Muscle layer of colon (tissue), 2 donors: ENCODE measurements around the gene DNAJA4.

ENCODE experiments used
- H3K27ac ChIP-seq: one replicate; pipeline ENCODE4 v1.7.0; 2013; ENCODE audit warnings: low read depth, mild to moderate bottlenecking, low read length, moderate library complexity
- H3K27me3 ChIP-seq, 2 donors: one replicate each; pipeline ENCODE4 v1.7.0; 2013; ENCODE audit warnings: low read length in 2 of 2, mild to moderate bottlenecking in 2 of 2; ENCODE audit not compliant: insufficient read depth in 2 of 2, control insufficient read depth in 1 of 2
- H3K36me3 ChIP-seq: one replicate; pipeline ENCODE4 v1.7.0; 2013; ENCODE audit warnings: mild to moderate bottlenecking, low read length; ENCODE audit not compliant: insufficient read depth
- H3K4me1 ChIP-seq: one replicate; pipeline ENCODE4 v1.7.0; 2013; ENCODE audit warnings: mild to moderate bottlenecking, low read length; ENCODE audit not compliant: insufficient read depth
- H3K4me3 ChIP-seq, 2 donors: one replicate each; pipeline ENCODE4 v1.7.0; 2013; ENCODE audit warnings: low read length in 2 of 2, low read depth in 1 of 2, mild to moderate bottlenecking in 1 of 2, moderate library complexity in 1 of 2
- H3K9ac ChIP-seq: one replicate; pipeline ENCODE4 v1.7.0; 2013; ENCODE audit warnings: low read length
- H3K9me3 ChIP-seq: one replicate; pipeline ENCODE4 v1.7.0; 2013; ENCODE audit warnings: mild to moderate bottlenecking, low read length
- donor health status: abdominal sarcoma.
- donor health status: Adenocarcinoma of cecum.

Gene DNAJA4

GRCh38 chr15:78319588-78319987 lies 55.2 kb downstream of the DNAJA4 start:
- no peak overlapping the region for H3K4me3 ChIP-seq
- H3K27ac ChIP-seq: no peak overlapping the region
- no peaks in the 10 kb centered on the region for H3K36me3 ChIP-seq
- H3K27me3 ChIP-seq: no peaks in the 10 kb centered on the region
- H3K9ac ChIP-seq: no peak overlapping the region
- no peaks in the 10 kb centered on the region for H3K9me3 ChIP-seq
- no peaks in the 10 kb centered on the region for H3K4me1 ChIP-seq

GRCh38 chr15:78320183-78320582 lies 55.8 kb downstream of the DNAJA4 start:
- Histone ChIP-seq H3K9ac (no peak overlapping the region), H3K4me1 (peaks cover 2% of the 10 kb centered on the region), H3K4me3 (no peak overlapping the region), H3K9me3 (no peaks in the 10 kb centered on the region), H3K27ac (no peak overlapping the region), H3K36me3 (no peaks in the 10 kb centered on the region), H3K27me3 (no peaks in the 10 kb centered on the region)

- Histone ChIP-seq H3K27me3 (no peaks in the 10 kb centered on the region), H3K36me3 (no peaks in the 10 kb centered on the region), H3K27ac (no peak overlapping the region)
These were observed 56.7 kb downstream of the DNAJA4 start for GRCh38 chr15:78321041-78321570.

GRCh38 chr15:78321786-78322185 lies 57.4 kb downstream of the DNAJA4 start:
- Histone ChIP-seq H3K9ac (no peak overlapping the region), H3K4me3 (no peak overlapping the region), H3K9me3 (no peaks in the 10 kb centered on the region), H3K36me3 (no peaks in the 10 kb centered on the region), H3K27ac (no peak overlapping the region), H3K27me3 (no peaks in the 10 kb centered on the region), H3K4me1 (peaks cover 7% of the 10 kb centered on the region)

More at GRCh38 chr15:78321041-78321570, 56.7 kb downstream of the DNAJA4 start:
- Histone ChIP-seq H3K4me1 (peaks cover 7% of the 10 kb centered on the region), H3K9ac (no peak overlapping the region), H3K4me3 (no peak overlapping the region), H3K9me3 (no peaks in the 10 kb centered on the region)

- Histone ChIP-seq H3K9ac (no peak overlapping the region), H3K27me3 (no peaks in the 10 kb centered on the region), H3K4me3 (no peak overlapping the region), H3K36me3 (no peaks in the 10 kb centered on the region), H3K4me1 (peaks cover 7% of the 10 kb centered on the region), H3K27ac (no peak overlapping the region), H3K9me3 (no peaks in the 10 kb centered on the region)
These were observed 57.9 kb downstream of the DNAJA4 start for GRCh38 chr15:78322243-78322642.

GRCh38 chr15:78322724-78323521 lies 58.6 kb downstream of the DNAJA4 start:
- Histone ChIP-seq H3K9me3 (no peaks in the 10 kb centered on the region), H3K36me3 (no peaks in the 10 kb centered on the region), H3K4me3 (no peak overlapping the region), H3K9ac (no peak overlapping the region), H3K27ac (no peak overlapping the region), H3K27me3 (no peaks in the 10 kb centered on the region), H3K4me1 (peaks cover 7% of the 10 kb centered on the region)

GRCh38 chr15:78323693-78324092 lies 59.3 kb downstream of the DNAJA4 start:
- no peak overlapping the region for H3K4me3 ChIP-seq
- no peak overlapping the region for H3K9ac ChIP-seq
- no peak overlapping the region for H3K27ac ChIP-seq
- H3K9me3 ChIP-seq: no peaks in the 10 kb centered on the region
- no peaks in the 10 kb centered on the region for H3K27me3 ChIP-seq
- peaks cover 7% of the 10 kb centered on the region for H3K4me1 ChIP-seq
- H3K36me3 ChIP-seq: no peaks in the 10 kb centered on the region

GRCh38 chr15:78324144-78324543 lies 59.8 kb downstream of the DNAJA4 start:
- Histone ChIP-seq H3K27me3 (no peaks in the 10 kb centered on the region), H3K36me3 (no peaks in the 10 kb centered on the region), H3K4me3 (no peak overlapping the region), H3K27ac (no peak overlapping the region), H3K4me1 (peaks cover 7% of the 10 kb centered on the region), H3K9ac (no peak overlapping the region), H3K9me3 (no peaks in the 10 kb centered on the region)

- no peak overlapping the region for H3K4me3 ChIP-seq
- H3K4me1 ChIP-seq: peaks cover 7% of the 10 kb centered on the region
- H3K36me3 ChIP-seq: no peaks in the 10 kb centered on the region
- H3K9me3 ChIP-seq: no peaks in the 10 kb centered on the region
- no peaks in the 10 kb centered on the region for H3K27me3 ChIP-seq
- no peak overlapping the region for H3K27ac ChIP-seq
- H3K9ac ChIP-seq: no peak overlapping the region
These were observed 60.9 kb downstream of the DNAJA4 start for GRCh38 chr15:78325092-78325843.

GRCh38 chr15:78327466-78327865 lies 63.1 kb downstream of the DNAJA4 start:
- H3K27ac ChIP-seq: no peak overlapping the region
- H3K4me3 ChIP-seq: no peak overlapping the region
- H3K4me1 ChIP-seq: peaks cover 7% of the 10 kb centered on the region
- no peaks in the 10 kb centered on the region for H3K36me3 ChIP-seq
- H3K9ac ChIP-seq: no peak overlapping the region
- H3K27me3 ChIP-seq: no peaks in the 10 kb centered on the region
- H3K9me3 ChIP-seq: no peaks in the 10 kb centered on the region

- no peaks in the 10 kb centered on the region for H3K36me3 ChIP-seq
- no peak overlapping the region for H3K4me3 ChIP-seq
- no peaks in the 10 kb centered on the region for H3K27me3 ChIP-seq
- H3K9me3 ChIP-seq: no peaks in the 10 kb centered on the region
- H3K27ac ChIP-seq: no peak overlapping the region
- H3K4me1 ChIP-seq: peaks cover 7% of the 10 kb centered on the region
- no peak overlapping the region for H3K9ac ChIP-seq
These were observed 65.3 kb downstream of the DNAJA4 start for GRCh38 chr15:78329625-78330024.
